Esophagus muscularis mucosa (tissue), 4 donors: Measurements from ENCODE around the gene SLC36A1.

Source experiments
- CTCF ChIP-seq, 3 experiments: fragments of 200-600 bp in 2 of 3; fragments of 450-650 bp in 1 of 3; sonication (generic) in 2 of 3; IDR thresholded peaks; one replicate each; pipeline ENCODE4 v1.5.1; 2017 to 2019; ENCODE audit warnings: antibody characterized with exemption in 3 of 3, mild to moderate bottlenecking in 2 of 3, moderate library complexity in 1 of 3
- EP300 ChIP-seq: sonication (generic); formaldehyde crosslinking; IDR thresholded peaks from one replicate; pipeline ENCODE4 v1.6.1; 2017; ENCODE audit warnings: antibody characterized with exemption
- POLR2A ChIP-seq: fragments of 450-650 bp; IDR thresholded peaks from one replicate; pipeline ENCODE4 v1.6.1; 2017; ENCODE audit warnings: antibody characterized with exemption, moderate library complexity, mild to moderate bottlenecking, low read depth
- POLR2AphosphoS5 ChIP-seq, 2 donors: sonication (generic); formaldehyde crosslinking; IDR thresholded peaks; one replicate each; pipeline ENCODE4 v1.6.1; 2017; ENCODE audit warnings: antibody characterized with exemption in 2 of 2

- TF ChIP-seq CTCF (IDR thresholded peaks at IDR 0.05) (no peak), POLR2A (no peak), POLR2AphosphoS5 (IDR thresholded peaks at IDR 0.05) (no peak), EP300 (no peak)
These were observed 47.9 kb downstream of the SLC36A1 start for GRCh38 chr5:151495320-151495719.
